Activated T-helper 17 cell treated with anti-CD3 and anti-CD28 coated beads, Interleukin-2, amount 50 U/mL, for 72 hours (primary cell): ENCODE data around the gene ELP4. TPM values are rescaled to one million over a fixed set of nuclear protein-coding genes. Genes with fewer than 3 reads are reported as not detected.
"Not testable (repeated sequence)": the region's sequence is repeated elsewhere in the genome, so short reads cannot be mapped to it uniquely, and the experiment has no call there.

Experiments used
- ATAC-seq: fragments of 150-1000 bp; cut with Tn5 transposase; replicated peaks from 2 replicates; pipeline ENCODE4 v1.10.0; 2021; ENCODE audit warnings: mild to moderate bottlenecking, moderate library complexity
- H3K27ac Mint-ChIP-seq: one replicate; pipeline ENCODE4 v1.8.0; 2022; ENCODE audit warnings: mixed read lengths
- H3K27me3 Mint-ChIP-seq: one replicate; pipeline ENCODE4 v1.8.0; 2022; ENCODE audit warnings: mixed read lengths
- H3K36me3 Mint-ChIP-seq: one replicate; pipeline ENCODE4 v1.8.0; 2022; ENCODE audit warnings: low read depth, mild to moderate bottlenecking, mixed read lengths
- H3K4me1 Mint-ChIP-seq: one replicate; pipeline ENCODE4 v1.8.0; 2022; ENCODE audit warnings: mixed read lengths
- H3K4me3 Mint-ChIP-seq: one replicate; pipeline ENCODE4 v1.8.0; 2022; ENCODE audit warnings: mild to moderate bottlenecking, mixed read lengths
- H3K9me3 Mint-ChIP-seq: one replicate; pipeline ENCODE4 v1.8.0; 2022; ENCODE audit warnings: mixed read lengths
- total RNA-seq, 2 donors: library from RNA; stranded (reverse); gene quantifications; one replicate each; pipeline ENCODE4 v1.2.3, GENCODE V29; 2022

Gene ELP4
- total RNA-seq, 2 donors from 2014 or later = 15.9 to 19.0 TPM

GRCh38 chr11:31687256-31687655 lies 177.7 kb downstream of the ELP4 start:
- H3K36me3 Mint-ChIP-seq = no peaks in the 10 kb centered on the region
- no peaks in the 10 kb centered on the region for H3K4me1 Mint-ChIP-seq
- H3K9me3 Mint-ChIP-seq = no peaks in the 10 kb centered on the region
- ATAC-seq = no peak
- no peaks in the 10 kb centered on the region for H3K27me3 Mint-ChIP-seq
- no peak overlapping the region for H3K4me3 Mint-ChIP-seq
- no peak overlapping the region for H3K27ac Mint-ChIP-seq

GRCh38 chr11:31687861-31688260 lies 178.3 kb downstream of the ELP4 start:
- no peaks in the 10 kb centered on the region for H3K27me3 Mint-ChIP-seq
- no peaks in the 10 kb centered on the region for H3K4me1 Mint-ChIP-seq
- H3K4me3 Mint-ChIP-seq = no peak overlapping the region
- peaks cover 4% of the 10 kb centered on the region for H3K9me3 Mint-ChIP-seq
- ATAC-seq = no peak
- no peaks in the 10 kb centered on the region for H3K36me3 Mint-ChIP-seq
- H3K27ac Mint-ChIP-seq = no peak overlapping the region

- no peak overlapping the region for H3K27ac Mint-ChIP-seq
- peaks cover 4% of the 10 kb centered on the region for H3K9me3 Mint-ChIP-seq
- H3K36me3 Mint-ChIP-seq = no peaks in the 10 kb centered on the region
- ATAC-seq = no peak
- H3K4me1 Mint-ChIP-seq = no peaks in the 10 kb centered on the region
- no peak overlapping the region for H3K4me3 Mint-ChIP-seq
- no peaks in the 10 kb centered on the region for H3K27me3 Mint-ChIP-seq
These were observed 180.0 kb downstream of the ELP4 start for GRCh38 chr11:31689559-31689958.

- H3K9me3 Mint-ChIP-seq = peaks cover 4% of the 10 kb centered on the region
- no peaks in the 10 kb centered on the region for H3K4me1 Mint-ChIP-seq
- H3K27me3 Mint-ChIP-seq = no peaks in the 10 kb centered on the region
- no peak overlapping the region for H3K27ac Mint-ChIP-seq
- no peak overlapping the region for H3K4me3 Mint-ChIP-seq
- no peaks in the 10 kb centered on the region for H3K36me3 Mint-ChIP-seq
- no peak for ATAC-seq
These were observed 180.5 kb downstream of the ELP4 start for GRCh38 chr11:31690041-31690440.

- Mint-ChIP-seq H3K9me3 (peaks cover 4% of the 10 kb centered on the region), H3K27ac (no peak overlapping the region), H3K4me3 (no peak overlapping the region), H3K4me1 (no peaks in the 10 kb centered on the region), H3K36me3 (no peaks in the 10 kb centered on the region), H3K27me3 (no peaks in the 10 kb centered on the region)
- ATAC-seq = no peak
These were observed 180.9 kb downstream of the ELP4 start for GRCh38 chr11:31690516-31690915.

- no peak overlapping the region for H3K27ac Mint-ChIP-seq
- no peaks in the 10 kb centered on the region for H3K36me3 Mint-ChIP-seq
- H3K27me3 Mint-ChIP-seq = no peaks in the 10 kb centered on the region
- H3K9me3 Mint-ChIP-seq = peaks cover 4% of the 10 kb centered on the region
- no peak for ATAC-seq
- no peak overlapping the region for H3K4me3 Mint-ChIP-seq
- no peaks in the 10 kb centered on the region for H3K4me1 Mint-ChIP-seq
These were observed 182.9 kb downstream of the ELP4 start for GRCh38 chr11:31692466-31692865.

- not testable (repeated sequence) for H3K27me3 Mint-ChIP-seq, ATAC-seq, H3K4me3 Mint-ChIP-seq, H3K4me1 Mint-ChIP-seq, H3K27ac Mint-ChIP-seq, H3K36me3 Mint-ChIP-seq, H3K9me3 Mint-ChIP-seq
These were observed 187.5 kb downstream of the ELP4 start for GRCh38 chr11:31697049-31697448.

- no peaks in the 10 kb centered on the region for H3K9me3 Mint-ChIP-seq
- H3K27ac Mint-ChIP-seq = no peak overlapping the region
- H3K27me3 Mint-ChIP-seq = no peaks in the 10 kb centered on the region
- no peaks in the 10 kb centered on the region for H3K36me3 Mint-ChIP-seq
- no peaks in the 10 kb centered on the region for H3K4me1 Mint-ChIP-seq
- ATAC-seq = no peak
- no peak overlapping the region for H3K4me3 Mint-ChIP-seq
These were observed 189.5 kb downstream of the ELP4 start for GRCh38 chr11:31699066-31699465.

- Mint-ChIP-seq H3K4me3 (no peak overlapping the region), H3K9me3 (no peaks in the 10 kb centered on the region), H3K36me3 (peaks cover 4% of the 10 kb centered on the region), H3K27ac (no peak overlapping the region), H3K27me3 (no peaks in the 10 kb centered on the region), H3K4me1 (no peaks in the 10 kb centered on the region)
- no peak for ATAC-seq
These were observed 193.4 kb downstream of the ELP4 start for GRCh38 chr11:31702966-31703365.

GRCh38 chr11:31706357-31706756 lies 196.8 kb downstream of the ELP4 start:
- no peak overlapping the region for H3K4me3 Mint-ChIP-seq
- H3K9me3 Mint-ChIP-seq = no peaks in the 10 kb centered on the region
- H3K27ac Mint-ChIP-seq = no peak overlapping the region
- peaks cover 4% of the 10 kb centered on the region for H3K36me3 Mint-ChIP-seq
- H3K4me1 Mint-ChIP-seq = no peaks in the 10 kb centered on the region
- ATAC-seq = no peak
- no peaks in the 10 kb centered on the region for H3K27me3 Mint-ChIP-seq

GRCh38 chr11:31711137-31711536 lies 201.6 kb downstream of the ELP4 start:
- Mint-ChIP-seq H3K36me3 (peaks cover 4% of the 10 kb centered on the region), H3K9me3 (peaks cover 3% of the 10 kb centered on the region), H3K4me1 (peaks cover 4% of the 10 kb centered on the region), H3K27me3 (no peaks in the 10 kb centered on the region), H3K4me3 (no peak overlapping the region), H3K27ac (no peak overlapping the region)
- ATAC-seq = no peak

- H3K36me3 Mint-ChIP-seq = no peaks in the 10 kb centered on the region
- H3K9me3 Mint-ChIP-seq = peaks cover 3% of the 10 kb centered on the region
- peaks cover 4% of the 10 kb centered on the region for H3K4me1 Mint-ChIP-seq
- no peak for ATAC-seq
- H3K27me3 Mint-ChIP-seq = no peaks in the 10 kb centered on the region
- no peak overlapping the region for H3K27ac Mint-ChIP-seq
- H3K4me3 Mint-ChIP-seq = no peak overlapping the region
These were observed 203.3 kb downstream of the ELP4 start for GRCh38 chr11:31712851-31713250.

GRCh38 chr11:31714840-31715239 lies 205.3 kb downstream of the ELP4 start:
- H3K4me3 Mint-ChIP-seq = no peak overlapping the region
- peaks cover 4% of the 10 kb centered on the region for H3K4me1 Mint-ChIP-seq
- H3K9me3 Mint-ChIP-seq = peaks cover 3% of the 10 kb centered on the region
- no peak overlapping the region for H3K27ac Mint-ChIP-seq
- no peaks in the 10 kb centered on the region for H3K27me3 Mint-ChIP-seq
- no peaks in the 10 kb centered on the region for H3K36me3 Mint-ChIP-seq
- ATAC-seq = peak; percentile 31

GRCh38 chr11:31720225-31720624 lies 210.7 kb downstream of the ELP4 start:
- H3K4me1 Mint-ChIP-seq = peaks cover 3% of the 10 kb centered on the region
- no peak overlapping the region for H3K27ac Mint-ChIP-seq
- H3K9me3 Mint-ChIP-seq = no peaks in the 10 kb centered on the region
- ATAC-seq = no peak
- H3K27me3 Mint-ChIP-seq = no peaks in the 10 kb centered on the region
- H3K36me3 Mint-ChIP-seq = peaks cover 12% of the 10 kb centered on the region
- H3K4me3 Mint-ChIP-seq = no peak overlapping the region

GRCh38 chr11:31720671-31721365 lies 211.3 kb downstream of the ELP4 start:
- no peak overlapping the region for H3K4me3 Mint-ChIP-seq
- no peak for ATAC-seq
- no peaks in the 10 kb centered on the region for H3K27me3 Mint-ChIP-seq
- H3K9me3 Mint-ChIP-seq = peaks cover under 1% of the 10 kb centered on the region
- H3K27ac Mint-ChIP-seq = no peak overlapping the region
- H3K4me1 Mint-ChIP-seq = peaks cover 3% of the 10 kb centered on the region
- H3K36me3 Mint-ChIP-seq = peaks cover 17% of the 10 kb centered on the region

GRCh38 chr11:31722754-31723153 lies 213.2 kb downstream of the ELP4 start:
- Mint-ChIP-seq H3K27me3 (no peaks in the 10 kb centered on the region), H3K4me1 (peaks cover 3% of the 10 kb centered on the region), H3K36me3 (peaks cover 17% of the 10 kb centered on the region), H3K27ac (no peak overlapping the region), H3K4me3 (no peak overlapping the region), H3K9me3 (peaks cover 6% of the 10 kb centered on the region)
- ATAC-seq = no peak
